GM19324 (cell line): Measurements from ENCODE around the gene CYFIP2.
A peak's percentile ranks its signal among the peaks of the same experiment; 100 is the strongest.

Experiments
- ATAC-seq: cut with Tn5 transposase; IDR thresholded peaks from one replicate; pipeline ENCODE4 v1.9.1; 2021; ENCODE audit warnings: mild to moderate bottlenecking, moderate library complexity; ENCODE audit not compliant: unreplicated experiment, low FRiP score

CYFIP2 gene

DNA sequence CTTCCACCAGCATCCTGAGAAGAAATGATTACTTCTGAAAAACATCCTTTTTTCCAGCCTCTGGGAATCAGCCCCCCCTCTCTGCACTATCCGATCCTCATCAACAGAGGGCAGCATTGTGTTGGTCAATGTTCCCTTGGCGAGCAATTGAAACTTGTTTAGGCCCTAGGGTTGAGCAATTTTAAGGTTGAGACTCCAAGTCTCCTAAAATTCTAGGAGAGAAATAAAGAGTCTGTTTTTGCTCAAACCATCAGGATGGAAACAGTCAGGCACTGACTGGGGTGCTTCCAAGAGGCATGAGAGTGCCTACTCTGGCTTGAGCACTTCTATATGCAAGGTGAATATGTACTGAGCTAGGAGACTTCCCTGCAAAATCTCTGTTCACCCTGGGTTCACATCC is 12.4 kb upstream of the CYFIP2 start:
- peak; percentile 51 for ATAC-seq

DNA sequence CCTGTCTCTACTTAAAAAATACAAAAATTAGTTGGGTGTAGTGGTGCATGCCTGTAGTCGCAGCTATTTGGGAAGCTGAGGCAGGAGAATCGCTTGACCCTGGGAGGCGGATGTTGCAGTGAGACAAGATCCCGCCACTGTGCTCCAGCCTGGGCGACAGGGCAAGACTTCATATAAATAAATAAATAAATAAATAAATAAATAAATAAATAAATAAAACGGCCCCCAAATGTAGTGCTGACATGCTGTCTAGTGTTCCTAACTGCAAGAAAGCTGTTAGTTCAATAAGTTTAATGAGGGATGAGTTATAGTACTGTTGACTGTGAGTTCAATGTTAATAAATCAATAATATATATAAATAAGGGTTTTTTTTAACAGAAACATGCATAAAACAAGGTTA is 7.5 kb upstream of the CYFIP2 start:
- ATAC-seq, result no peak

DNA sequence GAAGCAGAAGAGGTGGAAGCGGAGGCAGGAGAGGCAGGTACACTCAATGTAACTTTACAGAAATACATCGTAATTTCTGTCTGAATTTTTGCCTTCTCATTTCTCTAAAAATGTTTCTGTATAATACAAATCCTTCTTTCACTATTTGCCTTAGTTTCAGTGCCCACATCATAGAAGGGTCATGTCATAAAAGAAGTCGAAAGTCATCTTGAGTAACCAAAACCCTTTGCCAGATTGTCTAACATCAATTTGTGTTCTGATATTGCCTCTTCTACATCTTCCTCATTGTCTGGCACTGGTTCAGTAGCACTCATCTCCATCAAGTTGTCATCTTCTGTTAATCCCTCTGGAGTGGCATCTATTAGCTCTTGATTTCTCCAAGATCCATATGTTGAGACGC is 6.2 kb upstream of the CYFIP2 start:
- ATAC-seq, result no peak

DNA sequence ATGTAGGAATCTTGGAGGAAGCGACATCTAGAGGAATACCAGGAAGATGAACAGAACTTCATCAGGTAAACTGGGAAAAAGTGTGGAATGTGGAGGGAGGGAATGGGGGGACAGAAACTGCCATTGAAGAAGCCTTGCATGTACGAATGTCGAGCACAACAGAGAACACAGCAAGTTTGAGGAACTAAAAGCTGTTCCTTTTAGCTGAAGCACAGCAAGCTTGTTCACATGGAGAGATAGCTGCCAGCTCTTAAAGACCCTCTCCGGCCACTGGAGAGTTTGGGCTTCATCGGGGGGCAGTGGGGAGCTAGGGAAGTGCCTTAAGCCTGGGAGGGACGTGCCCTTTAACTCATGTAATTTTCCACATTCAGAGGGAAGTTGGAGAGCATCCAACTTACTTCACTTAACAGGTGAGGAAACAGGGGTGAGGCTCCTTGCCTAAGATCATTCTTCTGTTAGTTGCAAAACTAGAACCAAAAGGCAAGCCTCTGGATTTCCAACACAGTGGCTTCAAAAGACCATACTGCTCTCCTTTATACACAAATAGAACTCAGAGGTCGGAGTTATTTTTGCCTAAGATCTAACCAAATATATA is 2.3 kb upstream of the CYFIP2 start:
- no peak for ATAC-seq

DNA sequence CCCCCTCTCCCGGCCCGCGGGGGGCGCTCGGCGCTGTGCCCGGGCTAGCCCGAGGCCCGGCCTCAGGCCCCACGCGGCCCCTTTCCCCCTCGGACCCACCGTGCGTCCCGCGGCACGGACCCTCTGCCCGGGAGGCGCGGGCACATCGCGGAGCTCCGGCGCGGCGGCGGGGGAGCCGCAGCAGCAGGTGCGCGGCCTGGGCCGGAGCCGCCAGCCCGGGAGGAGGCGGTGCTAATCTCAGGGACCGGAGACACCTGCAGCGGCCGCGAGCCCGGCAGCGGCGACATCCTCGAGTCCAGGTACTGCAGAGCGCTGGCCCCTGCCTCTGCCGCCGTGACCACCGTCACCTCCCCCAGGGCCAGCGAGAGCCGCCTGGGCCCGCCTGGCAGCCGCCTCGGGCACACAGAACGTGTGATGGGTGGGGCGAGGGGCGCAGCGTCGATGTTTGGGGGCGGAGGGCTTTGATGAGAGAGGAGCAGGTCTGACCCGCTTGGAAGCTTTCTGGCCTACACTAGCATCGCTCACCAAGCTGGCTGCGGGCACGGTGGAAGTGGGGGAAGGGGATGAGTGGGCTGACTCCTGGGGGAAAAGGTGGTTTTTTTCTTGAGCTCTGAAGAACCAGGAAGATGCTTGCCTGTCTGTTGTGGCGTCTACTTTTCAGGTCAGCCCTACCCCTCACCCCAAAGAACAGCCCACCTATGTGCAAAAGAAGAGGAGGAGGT is 524 bp downstream of the CYFIP2 start:
- ATAC-seq, result peak; percentile 71

DNA sequence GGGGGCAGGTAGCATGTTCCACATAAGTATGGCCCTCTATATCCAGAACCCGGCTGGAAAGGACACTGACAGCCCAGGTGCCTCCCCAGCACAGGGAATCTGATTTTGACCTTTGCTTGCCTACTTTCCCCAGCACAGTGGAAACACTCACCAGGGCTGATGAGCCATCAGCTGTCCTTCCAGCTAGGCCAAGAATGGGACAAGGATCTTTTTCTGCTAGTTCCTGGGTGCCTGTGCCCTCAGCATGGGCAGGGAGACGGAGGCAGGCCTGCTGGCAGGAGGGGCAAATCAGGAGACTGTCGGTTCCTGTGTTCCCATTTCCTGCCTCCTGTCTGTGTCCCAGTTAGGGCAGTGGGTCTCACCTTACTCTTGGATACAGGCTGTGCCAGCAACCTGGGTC is 1.1 kb downstream of the CYFIP2 start:
- no peak for ATAC-seq

DNA sequence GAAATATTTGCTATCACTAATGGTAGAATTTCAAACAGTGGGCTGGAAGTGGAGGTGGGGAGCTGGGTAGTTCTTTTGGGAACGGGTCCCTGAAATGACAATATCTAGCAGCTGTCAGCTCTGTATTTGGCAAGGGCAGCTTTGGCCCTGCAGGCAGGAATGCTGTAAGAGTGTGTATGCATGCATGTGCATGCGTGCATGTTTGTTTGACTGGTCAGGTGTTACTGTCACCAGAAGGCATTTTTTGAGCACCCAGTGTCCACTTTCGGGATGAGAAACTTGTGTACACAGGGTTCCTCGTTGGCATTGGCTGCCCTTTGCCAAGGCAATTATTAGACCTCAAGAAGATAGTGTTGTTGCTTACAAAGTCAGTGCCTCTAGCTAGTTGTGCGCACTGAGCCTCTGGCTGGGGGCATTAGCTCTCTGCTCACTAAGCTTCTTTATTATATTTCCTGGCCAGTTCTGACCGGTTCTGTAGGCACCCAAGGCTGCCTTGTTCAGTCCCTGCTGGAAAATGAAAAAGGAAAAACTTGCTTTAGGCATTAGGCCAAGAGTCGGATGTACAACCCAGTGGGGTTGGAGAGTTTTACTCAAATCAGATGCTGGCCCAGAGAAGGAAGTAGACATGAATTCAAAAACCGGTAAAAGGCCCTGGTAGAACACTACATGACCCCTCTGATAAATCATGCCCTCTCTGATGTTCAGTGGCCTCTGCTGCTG is 2.0 kb downstream of the CYFIP2 start:
- ATAC-seq, result no peak

DNA sequence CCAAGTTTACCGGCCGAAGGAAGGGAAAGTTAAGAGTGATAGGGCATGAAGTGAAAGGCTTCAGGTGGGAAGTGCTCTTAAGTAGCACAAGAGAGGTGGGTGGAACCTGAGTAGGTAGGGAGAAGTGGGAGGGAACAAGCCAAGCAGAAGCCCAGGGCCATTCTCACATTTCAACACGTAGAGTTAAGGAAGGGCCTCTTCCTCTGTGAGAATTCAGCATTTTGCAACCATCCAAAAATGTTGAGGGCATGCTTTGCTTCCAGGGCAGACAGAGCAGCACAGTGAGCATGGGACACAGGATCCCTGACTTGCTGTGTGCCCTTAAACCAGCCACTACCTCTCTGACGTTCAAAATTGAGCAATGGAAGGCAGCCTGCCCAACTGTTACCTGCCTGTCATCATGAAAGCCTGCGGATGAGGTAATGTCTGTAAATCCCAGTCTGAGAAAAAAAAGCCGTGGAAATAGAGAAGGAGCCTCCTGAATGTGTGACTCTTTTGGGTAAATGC is 3.3 kb downstream of the CYFIP2 start:
- no peak for ATAC-seq

DNA sequence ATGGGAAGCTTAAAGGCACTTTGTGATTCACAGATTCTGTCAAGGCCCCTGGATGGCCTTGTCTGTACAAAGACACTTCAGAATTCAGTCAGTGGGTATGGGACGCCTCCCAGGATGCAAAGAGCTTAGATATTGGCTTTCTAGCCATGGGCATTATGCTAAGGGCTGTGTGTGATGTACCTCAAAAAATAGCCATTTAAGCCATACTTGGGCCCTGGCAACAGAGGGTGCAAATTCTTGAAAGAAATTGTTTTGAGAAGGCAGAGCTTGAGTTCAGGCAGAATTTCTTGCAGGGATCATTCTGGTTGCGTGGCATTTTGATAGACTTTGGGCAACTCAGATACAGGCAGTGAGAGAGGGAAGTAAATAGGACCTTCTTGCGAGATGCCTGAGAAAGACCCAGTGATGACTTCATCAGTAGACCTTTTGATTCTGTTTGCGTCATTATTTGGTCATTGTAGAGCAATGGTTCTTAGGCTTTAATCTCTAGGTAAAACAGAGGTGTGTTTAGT is 3.9 kb downstream of the CYFIP2 start:
- ATAC-seq, result no peak

DNA sequence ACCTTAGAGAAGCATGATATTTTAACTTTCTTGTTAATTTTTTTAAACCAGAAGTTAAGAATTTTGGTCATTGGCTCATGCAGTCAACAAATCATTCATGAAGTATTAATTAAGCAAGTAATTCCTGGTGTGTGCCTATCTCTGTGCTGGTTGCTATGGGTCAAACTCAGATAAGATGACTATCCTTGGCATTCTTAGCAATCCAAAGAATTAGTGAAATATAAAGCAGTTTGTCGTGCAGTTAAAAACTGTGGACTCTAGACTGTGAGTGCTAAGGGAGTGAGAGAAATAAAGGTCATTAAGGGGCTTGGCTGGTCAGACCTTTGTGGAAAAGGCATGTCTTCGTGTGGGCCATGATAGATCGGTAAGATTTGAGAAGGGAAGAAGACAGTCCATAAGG is 4.8 kb downstream of the CYFIP2 start:
- no peak for ATAC-seq

DNA sequence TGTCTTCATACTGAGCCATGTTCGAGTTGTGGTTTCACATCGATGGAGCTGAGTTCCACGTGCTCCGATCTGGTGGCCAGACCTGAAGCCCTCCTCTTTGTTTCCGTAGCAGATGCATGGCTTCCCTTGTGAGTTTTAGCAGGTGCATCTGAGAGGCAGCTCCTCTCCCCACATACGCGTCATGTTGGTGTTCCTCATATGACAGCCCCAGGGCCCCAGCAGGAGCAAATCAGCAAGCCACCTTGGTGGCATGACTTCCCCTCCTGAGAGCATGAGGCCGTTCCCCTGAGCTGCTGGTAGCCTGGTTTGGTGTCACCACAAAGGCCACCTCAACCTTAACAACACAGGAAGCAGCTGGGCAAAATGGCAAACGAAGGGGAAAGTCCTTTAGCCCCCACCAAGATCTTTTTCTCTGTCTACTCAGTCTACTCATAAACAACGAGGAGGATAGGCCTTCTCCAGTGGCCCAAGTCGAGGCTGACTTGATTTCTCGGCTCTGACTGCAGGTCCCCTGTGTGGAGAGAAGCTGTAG is 5.9 kb downstream of the CYFIP2 start:
- ATAC-seq, result peak; percentile 87

DNA sequence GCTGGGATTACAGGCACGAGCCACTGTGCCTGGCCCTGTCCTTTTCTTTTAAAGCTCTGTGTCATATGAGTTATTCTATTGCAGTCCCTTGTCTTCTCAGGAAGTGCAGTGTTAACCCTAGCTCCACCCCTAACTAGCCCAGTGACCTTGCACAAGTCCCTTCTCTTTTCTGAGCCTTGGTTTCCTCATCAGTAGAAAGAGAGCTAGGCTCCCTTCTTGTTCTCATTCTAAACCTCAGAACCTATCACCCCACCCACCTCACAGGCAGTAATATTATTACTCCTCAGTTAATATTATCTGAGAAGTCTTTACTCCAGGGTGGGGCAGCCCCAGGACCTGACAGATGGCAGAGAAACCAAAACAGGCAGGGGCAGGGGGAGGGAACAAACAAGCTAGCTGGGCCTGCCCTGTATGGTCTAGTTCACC is 7.2 kb downstream of the CYFIP2 start:
- ATAC-seq, result peak; percentile 56

DNA sequence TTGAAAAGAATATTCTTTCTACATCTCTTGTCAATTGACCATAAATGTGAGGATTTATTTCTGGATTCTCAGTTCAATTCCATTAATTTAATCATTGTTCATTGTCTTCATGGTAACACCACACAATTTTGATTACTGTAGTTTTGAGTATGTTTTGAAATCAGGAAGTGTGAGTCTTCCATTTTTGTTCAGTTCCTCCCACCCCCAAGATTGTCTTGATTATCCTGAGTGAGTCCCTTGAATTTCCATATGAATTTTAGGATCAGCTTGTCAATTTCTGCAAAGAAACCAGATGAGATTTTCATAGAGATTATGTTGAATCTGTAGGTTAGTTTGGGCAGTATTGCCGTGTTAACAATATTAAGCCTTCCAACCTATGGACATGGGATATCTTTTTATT is 9.5 kb downstream of the CYFIP2 start:
- ATAC-seq, result no peak

DNA sequence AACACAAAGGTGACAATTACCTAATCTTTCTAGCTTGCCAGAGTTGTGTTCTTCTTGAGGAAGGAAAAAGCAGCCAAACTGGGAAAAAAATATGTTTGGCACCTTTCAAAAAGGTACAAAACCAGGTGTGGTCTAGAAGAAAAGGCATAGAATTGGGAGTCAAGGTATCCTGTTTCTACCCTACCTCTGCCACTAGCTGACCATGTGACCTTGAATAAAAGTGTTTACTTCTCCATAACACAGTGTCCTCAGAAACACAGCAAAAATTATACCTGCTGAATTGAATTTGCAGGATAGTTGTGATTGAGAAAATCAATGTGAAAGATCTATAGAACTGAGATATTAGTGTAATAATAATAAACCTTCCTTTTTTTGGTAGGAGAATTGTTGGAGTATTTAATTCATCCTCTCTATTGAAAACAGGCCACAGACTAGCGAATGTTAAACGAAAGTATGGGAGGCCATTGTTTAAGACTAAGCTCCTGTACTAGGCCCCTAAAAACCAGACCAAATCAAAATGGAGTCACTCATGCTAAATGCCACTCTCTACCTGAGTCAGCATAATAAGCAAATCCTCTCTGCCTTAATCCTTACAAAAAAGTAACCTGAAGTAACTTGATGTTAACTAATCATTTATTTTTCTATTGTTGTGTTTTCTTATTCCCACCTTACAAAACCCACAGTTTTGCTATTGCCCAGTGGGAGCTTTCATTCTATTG is 12.6 kb downstream of the CYFIP2 start:
- no peak for ATAC-seq

DNA sequence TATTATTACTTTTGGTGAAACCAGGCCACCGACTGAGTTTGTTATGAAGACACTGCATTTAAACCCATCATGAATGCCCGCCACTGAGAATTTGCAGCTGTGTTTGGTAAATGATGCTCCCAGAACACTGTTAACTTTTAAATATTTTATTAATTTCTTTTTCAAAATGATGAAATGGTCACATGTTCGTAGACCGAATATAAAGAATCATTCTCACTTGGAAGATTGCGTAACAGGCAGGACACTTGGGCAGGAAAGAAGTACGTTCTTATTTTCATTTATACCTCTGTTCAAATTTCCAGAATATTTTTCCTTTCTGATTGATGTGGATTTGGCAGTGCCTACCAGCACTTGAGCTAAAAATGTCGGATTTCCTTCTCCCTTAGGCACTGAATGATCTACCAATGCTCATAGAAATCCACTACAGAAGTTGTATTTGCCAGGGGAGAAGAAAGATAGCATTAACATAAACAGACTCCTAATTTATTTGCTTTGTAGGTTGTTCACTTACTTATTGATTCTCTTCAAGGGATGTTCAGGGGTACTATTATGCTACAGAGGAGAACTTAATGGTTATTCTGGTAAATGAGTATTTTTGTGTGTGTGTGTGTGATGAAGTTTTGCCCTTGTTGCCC is 13.8 kb downstream of the CYFIP2 start:
- ATAC-seq, result no peak

DNA sequence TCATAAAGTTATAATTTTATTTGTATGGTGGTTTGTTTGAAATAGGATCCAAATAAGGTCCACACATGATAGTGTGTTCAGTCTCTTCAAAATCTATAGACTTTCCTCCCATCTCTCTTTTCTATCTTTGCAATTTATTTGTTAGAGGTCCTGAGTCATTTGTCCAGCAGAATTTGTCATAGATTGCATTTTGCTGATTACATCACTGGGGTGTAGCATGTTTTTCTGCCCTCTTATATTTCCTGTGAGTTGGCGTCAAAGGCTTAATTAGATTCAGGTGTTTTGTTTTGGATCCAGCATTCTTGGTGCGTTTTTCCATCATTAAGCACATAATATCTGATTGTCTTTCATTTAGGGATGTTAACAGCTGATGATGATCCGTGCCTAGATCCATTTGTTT is 15.0 kb downstream of the CYFIP2 start:
- no peak for ATAC-seq

DNA sequence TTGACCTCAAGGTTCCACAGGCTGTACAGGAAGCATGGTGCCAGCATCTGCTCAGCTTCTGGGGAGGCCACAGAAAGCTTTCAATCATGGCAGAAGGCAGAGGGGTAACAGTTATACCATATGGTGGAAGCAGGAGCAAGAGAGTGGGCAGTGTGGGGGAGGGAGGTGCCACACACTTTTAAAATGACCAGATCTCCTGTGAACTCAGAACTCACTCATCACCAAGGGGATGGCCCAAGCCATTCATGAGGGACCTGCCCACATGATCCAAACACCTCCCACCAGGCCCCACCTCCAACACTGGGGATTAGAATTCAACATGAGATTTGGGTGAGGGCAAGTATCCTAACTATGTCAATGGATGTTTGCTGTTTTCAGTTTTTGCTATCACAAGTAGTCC is 16.2 kb downstream of the CYFIP2 start:
- ATAC-seq, result no peak

DNA sequence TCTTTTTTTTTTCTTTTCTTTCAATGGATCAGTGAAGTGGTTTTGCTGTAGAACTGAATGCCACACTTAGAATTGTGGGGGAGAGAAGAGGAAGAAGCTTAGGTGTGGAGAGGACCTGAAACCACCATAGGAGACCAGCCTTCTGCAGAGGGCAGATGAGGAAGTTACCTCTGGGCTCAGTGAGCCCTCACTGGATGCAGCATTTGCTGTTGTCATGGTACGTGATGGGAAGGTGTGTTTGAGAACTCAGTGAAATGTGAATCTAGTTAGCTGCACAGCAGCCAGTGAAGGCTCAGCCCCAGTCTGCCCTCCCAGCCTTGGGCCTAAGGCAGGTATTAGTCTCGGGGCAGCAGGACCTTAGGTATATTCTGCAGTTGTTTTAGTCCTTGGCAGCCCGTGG is 17.5 kb downstream of the CYFIP2 start:
- peak; percentile 97 for ATAC-seq

DNA sequence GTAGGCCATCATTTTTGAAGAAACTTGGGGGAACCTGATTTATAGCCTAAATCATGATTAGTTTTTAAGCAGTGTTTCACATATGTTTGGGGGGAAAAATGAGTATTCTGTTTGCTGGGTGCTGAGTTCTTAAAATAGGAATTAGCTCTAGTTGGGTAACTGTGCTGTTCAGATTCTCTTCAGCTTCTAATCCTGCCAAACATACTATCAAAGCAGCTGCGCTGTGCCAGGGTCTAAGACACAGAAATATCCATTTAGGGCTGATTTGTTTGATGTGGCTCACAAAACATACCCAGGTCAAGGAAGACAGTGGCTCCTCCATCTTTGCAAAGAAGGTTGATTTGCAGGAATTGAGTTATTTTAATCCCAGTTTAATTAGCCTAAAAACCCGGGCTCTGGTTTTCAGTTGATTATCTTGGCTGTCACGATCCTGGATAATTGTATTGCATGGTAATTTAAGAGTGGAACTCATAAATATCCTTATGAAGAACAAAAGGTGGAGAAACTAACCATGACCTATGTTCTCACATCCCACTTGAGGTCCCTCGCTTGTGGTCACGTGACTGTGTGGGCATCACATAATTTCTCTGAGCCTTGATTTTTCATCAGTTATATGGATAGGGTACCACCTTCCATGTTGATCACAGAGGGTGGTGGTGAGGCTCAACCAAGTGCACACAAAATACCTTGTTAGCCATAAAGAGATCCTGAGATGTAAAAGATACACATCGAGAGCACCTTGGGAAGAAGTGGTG is 18.7 kb downstream of the CYFIP2 start:
- no peak for ATAC-seq
